Panc1 (cell line): ENCODE measurements around the gene HELZ. TPM values are rescaled to one million over a fixed set of nuclear protein-coding genes. Genes with fewer than 3 reads are reported as not detected.

Experiments used
- ATAC-seq: fragments of 200-7000 bp; cut with Tn5 transposase; 2 replicates; pipeline ENCODE4 v1.9.1; 2020; ENCODE audit warnings: mild to moderate bottlenecking, moderate library complexity
- BruUV-seq: library from RNA; stranded (reverse); fragments of 400-500 nt; replicated peaks from 2 replicates; lab custom pipeline; 2021; lab: Mats Ljungman, UMichigan
- CTCF ChIA-PET: fragments of 300-600 bp; sonication (Branson Sonifier 250); formaldehyde crosslinking; loops from one replicate; lab custom pipeline; 2022; ENCODE audit warnings: antibody characterized with exemption; lab: Charles Lee
- POLR2A ChIA-PET: fragments of 300-600 bp; sonication (Branson Sonifier 250); formaldehyde crosslinking; loops from one replicate; lab custom pipeline; 2022; ENCODE audit warnings: antibody characterized with exemption; lab: Charles Lee
- DNase-seq: peaks from one replicate; pipeline ENCODE4 v3.0.0-alpha.2; 2010; ENCODE audit warnings: low read depth, low spot score
- H3K27ac ChIP-seq: 2 replicates; pipeline ENCODE4 v1.5.1; 2011; ENCODE audit warnings: mild to moderate bottlenecking, low read length, inconsistent platforms
- H3K27me3 ChIP-seq: fragments of 200-500 bp; sonication (Bioruptor generic); 2 replicates; pipeline ENCODE4 v1.6.0; 2014; ENCODE audit warnings: low read length, inconsistent platforms; ENCODE audit not compliant: control insufficient read depth, insufficient read depth
- H3K36me3 ChIP-seq: fragments of 200-500 bp; sonication (Bioruptor generic); 2 replicates; pipeline ENCODE4 v1.5.1; 2014; ENCODE audit warnings: inconsistent platforms, mild to moderate bottlenecking, low read length, moderate library complexity; ENCODE audit not compliant: control insufficient read depth, insufficient read depth
- H3K4me1 ChIP-seq: 2 replicates; pipeline ENCODE4 v1.5.1; 2011; ENCODE audit warnings: inconsistent platforms, mild to moderate bottlenecking, low read length, moderate library complexity; ENCODE audit not compliant: control insufficient read depth, insufficient read depth
- H3K4me3 ChIP-seq, 2 experiments: 2 replicates each; pipeline ENCODE4 v1.5.1; 2011 to 2012; ENCODE audit warnings: low read depth in 2 of 2, low read length in 2 of 2, mild to moderate bottlenecking in 2 of 2, inconsistent platforms in 1 of 2, moderate library complexity in 1 of 2
- H3K9me3 ChIP-seq: fragments of 200-500 bp; sonication (Bioruptor generic); 2 replicates; pipeline ENCODE4 v1.5.1; 2014; ENCODE audit warnings: low read depth, mild to moderate bottlenecking, inconsistent platforms, low read length, moderate library complexity; ENCODE audit not compliant: control insufficient read depth, insufficient read depth
- POLR2AphosphoS5 ChIP-seq: IDR thresholded peaks from 2 replicates; pipeline ENCODE4 v1.6.1; 2012; ENCODE audit warnings: mild to moderate bottlenecking, low read depth, low read length, moderate library complexity
- SIN3A ChIP-seq: IDR thresholded peaks from 2 replicates; pipeline ENCODE4 v1.6.1; 2012; ENCODE audit warnings: low read depth, mild to moderate bottlenecking, low read length, moderate library complexity, borderline replicate concordance; ENCODE audit not compliant: insufficient read depth
- TCF7L2 ChIP-seq: IDR thresholded peaks from 2 replicates; pipeline ENCODE4 v1.6.1; 2011; ENCODE audit warnings: mild to moderate bottlenecking, low read depth, low read length, inconsistent platforms
- in situ Hi-C: cut with HindIII; loops from 2 replicates; pipeline ENCODE4 v1.10.0; 2016; ENCODE audit warnings: low sequenced_read_pairs, low pct_unique_long_range_greater_than_20kb
- intact Hi-C: fragments of 100-400 bp; cut with micrococcal nuclease; formaldehyde crosslinking; loops from one replicate; pipeline ENCODE4 v1.10.0; 2022; ENCODE audit not compliant: unreplicated experiment
- total RNA-seq: library from RNA; stranded (reverse); gene quantifications from one replicate; pipeline ENCODE4 v1.2.1, GENCODE V29; 2021; ENCODE audit not compliant: unreplicated experiment
- TF ChIP-seq, protein P1 (sequence below): fragments of 450-650 bp; IDR thresholded peaks from 2 replicates; pipeline ENCODE4 v1.5.1; 2017; ENCODE audit warnings: mild to moderate bottlenecking
- TF ChIP-seq, protein P2 (sequence below), 2 experiments: IDR thresholded peaks; 2 replicates each; pipeline ENCODE4 v1.6.1; 2011 to 2012; ENCODE audit warnings: low read depth in 2 of 2, control low read depth in 1 of 2, low read length in 1 of 2, mild to moderate bottlenecking in 1 of 2, moderate library complexity in 1 of 2; ENCODE audit not compliant: insufficient read depth in 1 of 2

The HELZ gene
- total RNA-seq, 1 experiment from 2014 or later: 15.0 TPM

DNA sequence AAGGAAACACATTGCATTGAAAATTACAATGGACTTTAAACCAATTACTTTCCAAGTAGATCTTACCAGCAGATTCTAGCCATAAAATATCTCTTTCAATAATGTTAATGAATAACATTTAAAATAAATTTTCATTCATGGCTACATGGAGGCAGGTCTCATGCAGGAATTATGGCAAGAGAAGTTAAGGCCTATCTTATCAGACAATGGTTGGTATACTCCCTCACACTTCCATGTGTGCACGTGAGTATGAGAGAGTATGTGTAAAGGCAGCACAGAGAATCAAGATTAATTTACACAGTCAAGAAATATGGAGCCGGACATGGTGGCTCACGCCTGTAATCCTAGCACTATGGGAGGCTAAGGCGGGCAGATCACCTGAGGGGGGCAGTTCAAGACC, 76.5 kb downstream of the HELZ start:
- intact Hi-C loops: no loop called here

DNA sequence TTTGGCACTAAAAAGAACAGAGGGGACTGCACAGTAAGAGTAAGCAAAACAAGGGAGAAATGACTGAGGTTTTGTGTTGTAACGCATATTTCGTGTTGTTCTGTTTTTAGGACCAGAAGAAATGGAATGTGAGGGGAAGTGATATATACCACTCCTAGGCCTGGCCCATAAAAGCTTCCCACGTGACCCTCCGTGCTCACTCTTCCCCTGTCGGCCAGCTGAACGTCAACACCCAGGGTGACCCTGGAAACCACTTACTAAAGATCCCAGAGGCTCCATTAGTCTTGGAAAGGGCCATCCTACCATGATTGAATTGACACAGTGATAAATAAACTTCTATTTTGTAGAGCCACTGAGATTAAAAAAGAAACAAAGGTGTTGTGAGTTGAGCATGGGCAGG, 79.8 kb downstream of the HELZ start:
- ChIA-PET POLR2A (no interaction called here), CTCF (no interaction called here)
- Histone ChIP-seq H3K27ac (no peak overlapping the region), H3K36me3 (peaks cover 3% of the 10 kb centered on the region; the same call in 1 of the 2 replicates), H3K27me3 (no peaks in the 10 kb centered on the region), H3K4me3 (no peak overlapping the region), H3K9me3 (no peaks in the 10 kb centered on the region), H3K4me1 (no peaks in the 10 kb centered on the region)
- DNase-seq (no peak), ATAC-seq (no peak)
- in situ Hi-C loops (no loop called here), intact Hi-C loops (no loop called here)
- BruUV-seq: no TSS peak
- TF ChIP-seq TCF7L2 (no peak), SIN3A (no peak), POLR2AphosphoS5 (no peak)

More for the DNA sequence above, 76.5 kb downstream of the HELZ start:
- 0 out of 2 replicates have a peak, but pooled peaks cover 3% of the 10 kb centered on the region for H3K36me3 ChIP-seq
- CTCF ChIA-PET: no interaction called here
- no peak overlapping the region for H3K4me3 ChIP-seq
- POLR2A ChIA-PET: no interaction called here
- H3K27me3 ChIP-seq: no peaks in the 10 kb centered on the region
- TF ChIP-seq, protein P1, sequence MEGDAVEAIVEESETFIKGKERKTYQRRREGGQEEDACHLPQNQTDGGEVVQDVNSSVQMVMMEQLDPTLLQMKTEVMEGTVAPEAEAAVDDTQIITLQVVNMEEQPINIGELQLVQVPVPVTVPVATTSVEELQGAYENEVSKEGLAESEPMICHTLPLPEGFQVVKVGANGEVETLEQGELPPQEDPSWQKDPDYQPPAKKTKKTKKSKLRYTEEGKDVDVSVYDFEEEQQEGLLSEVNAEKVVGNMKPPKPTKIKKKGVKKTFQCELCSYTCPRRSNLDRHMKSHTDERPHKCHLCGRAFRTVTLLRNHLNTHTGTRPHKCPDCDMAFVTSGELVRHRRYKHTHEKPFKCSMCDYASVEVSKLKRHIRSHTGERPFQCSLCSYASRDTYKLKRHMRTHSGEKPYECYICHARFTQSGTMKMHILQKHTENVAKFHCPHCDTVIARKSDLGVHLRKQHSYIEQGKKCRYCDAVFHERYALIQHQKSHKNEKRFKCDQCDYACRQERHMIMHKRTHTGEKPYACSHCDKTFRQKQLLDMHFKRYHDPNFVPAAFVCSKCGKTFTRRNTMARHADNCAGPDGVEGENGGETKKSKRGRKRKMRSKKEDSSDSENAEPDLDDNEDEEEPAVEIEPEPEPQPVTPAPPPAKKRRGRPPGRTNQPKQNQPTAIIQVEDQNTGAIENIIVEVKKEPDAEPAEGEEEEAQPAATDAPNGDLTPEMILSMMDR: no peak
- TF ChIP-seq, protein P2, sequence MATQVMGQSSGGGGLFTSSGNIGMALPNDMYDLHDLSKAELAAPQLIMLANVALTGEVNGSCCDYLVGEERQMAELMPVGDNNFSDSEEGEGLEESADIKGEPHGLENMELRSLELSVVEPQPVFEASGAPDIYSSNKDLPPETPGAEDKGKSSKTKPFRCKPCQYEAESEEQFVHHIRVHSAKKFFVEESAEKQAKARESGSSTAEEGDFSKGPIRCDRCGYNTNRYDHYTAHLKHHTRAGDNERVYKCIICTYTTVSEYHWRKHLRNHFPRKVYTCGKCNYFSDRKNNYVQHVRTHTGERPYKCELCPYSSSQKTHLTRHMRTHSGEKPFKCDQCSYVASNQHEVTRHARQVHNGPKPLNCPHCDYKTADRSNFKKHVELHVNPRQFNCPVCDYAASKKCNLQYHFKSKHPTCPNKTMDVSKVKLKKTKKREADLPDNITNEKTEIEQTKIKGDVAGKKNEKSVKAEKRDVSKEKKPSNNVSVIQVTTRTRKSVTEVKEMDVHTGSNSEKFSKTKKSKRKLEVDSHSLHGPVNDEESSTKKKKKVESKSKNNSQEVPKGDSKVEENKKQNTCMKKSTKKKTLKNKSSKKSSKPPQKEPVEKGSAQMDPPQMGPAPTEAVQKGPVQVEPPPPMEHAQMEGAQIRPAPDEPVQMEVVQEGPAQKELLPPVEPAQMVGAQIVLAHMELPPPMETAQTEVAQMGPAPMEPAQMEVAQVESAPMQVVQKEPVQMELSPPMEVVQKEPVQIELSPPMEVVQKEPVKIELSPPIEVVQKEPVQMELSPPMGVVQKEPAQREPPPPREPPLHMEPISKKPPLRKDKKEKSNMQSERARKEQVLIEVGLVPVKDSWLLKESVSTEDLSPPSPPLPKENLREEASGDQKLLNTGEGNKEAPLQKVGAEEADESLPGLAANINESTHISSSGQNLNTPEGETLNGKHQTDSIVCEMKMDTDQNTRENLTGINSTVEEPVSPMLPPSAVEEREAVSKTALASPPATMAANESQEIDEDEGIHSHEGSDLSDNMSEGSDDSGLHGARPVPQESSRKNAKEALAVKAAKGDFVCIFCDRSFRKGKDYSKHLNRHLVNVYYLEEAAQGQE (IDR thresholded peaks at IDR 0.05; ENCODE audit: insufficient read depth in 1 of 2, low read depth in 2 of 2, low read length in 1 of 2): no peak
- TF ChIP-seq POLR2AphosphoS5: no peak
- TF ChIP-seq SIN3A: no peak
- no peak for TF ChIP-seq TCF7L2
- H3K4me1 ChIP-seq: no peaks in the 10 kb centered on the region
- DNase-seq: no peak
- no TSS peak for BruUV-seq
- ATAC-seq: no peak
- no peaks in the 10 kb centered on the region for H3K9me3 ChIP-seq
- no peak overlapping the region for H3K27ac ChIP-seq
- in situ Hi-C loops: no loop called here

DNA sequence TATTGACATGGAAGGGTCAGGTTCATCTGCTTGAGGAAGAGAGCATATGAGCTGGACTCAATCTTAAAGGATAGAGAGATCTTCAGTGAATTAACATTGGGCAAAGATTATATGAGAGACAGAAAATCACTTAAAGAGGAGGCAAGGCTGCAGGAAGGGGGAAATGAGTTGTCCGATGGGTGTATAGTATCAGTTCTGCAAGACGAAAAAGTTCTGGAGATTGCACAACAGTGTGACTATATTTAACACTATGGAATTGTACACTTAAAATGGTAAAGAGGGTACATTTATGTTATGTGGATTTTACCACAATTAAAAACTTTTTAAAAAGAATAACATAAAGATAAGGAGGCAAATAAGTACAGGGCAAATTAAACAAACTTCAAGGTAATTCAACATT, 80.7 kb downstream of the HELZ start:
- Histone ChIP-seq H3K27ac (no peak overlapping the region), H3K4me3 (no peak overlapping the region), H3K4me1 (no peaks in the 10 kb centered on the region), H3K36me3 (peaks cover 3% of the 10 kb centered on the region; the same call in 1 of the 2 replicates), H3K9me3 (no peaks in the 10 kb centered on the region), H3K27me3 (no peaks in the 10 kb centered on the region)
- in situ Hi-C loops: no loop called here
- BruUV-seq: no TSS peak
- DNase-seq (no peak), ATAC-seq (no peak)
- POLR2A ChIA-PET: no interaction called here
- intact Hi-C loops: no loop called here
- TF ChIP-seq, protein P2 (IDR thresholded peaks at IDR 0.05; ENCODE audit: insufficient read depth in 1 of 2, low read depth in 2 of 2, low read length in 1 of 2): no peak
- TF ChIP-seq, protein P1: no peak
- TF ChIP-seq SIN3A (no peak), TCF7L2 (no peak), POLR2AphosphoS5 (no peak)
- CTCF ChIA-PET: no interaction called here
